Left lung (tissue), 10 donors: ENCODE measurements around the gene TPSAB1. TPM values are rescaled to one million over a fixed set of nuclear protein-coding genes. Genes with fewer than 3 reads are reported as not detected.

Experiments
- ATAC-seq: fragments of 200-7000 bp; cut with Tn5 transposase; one replicate; pipeline ENCODE4 v1.9.1; 2020; ENCODE audit warnings: moderate library complexity
- DNase-seq, 4 donors: peaks; one replicate each; pipeline ENCODE4 v3.0.0-alpha.2; 2013 to 2020
- H3K27ac ChIP-seq, 2 donors: fragments of 200-600 bp; sonication (generic) in 1 of 2; one replicate each; pipeline versions ENCODE4 v1.5.0 to v1.8.0; 2020 to 2021
- H3K27me3 ChIP-seq, 2 donors: fragments of 200-600 bp; sonication (generic) in 1 of 2; one replicate each; pipeline versions ENCODE4 v1.5.0 to v1.8.0; 2020 to 2021
- H3K36me3 ChIP-seq, 2 donors: fragments of 200-600 bp; sonication (generic) in 1 of 2; one replicate each; pipeline versions ENCODE4 v1.5.0 to v1.8.0; 2020 to 2021
- H3K4me1 ChIP-seq, 2 donors: fragments of 200-600 bp; one replicate each; pipeline ENCODE4 v1.8.0; 2021
- H3K4me3 ChIP-seq, 2 donors: fragments of 200-600 bp; sonication (generic) in 1 of 2; one replicate each; pipeline versions ENCODE4 v1.5.0 to v1.8.0; 2020 to 2021; ENCODE audit warnings: mild to moderate bottlenecking in 1 of 2
- H3K9me3 ChIP-seq, 2 donors: fragments of 200-600 bp; sonication (generic) in 1 of 2; one replicate each; pipeline versions ENCODE4 v1.5.0 to v1.8.0; 2020 to 2021
- CTCF ChIP-seq, 2 donors: fragments of 200-600 bp; sonication (generic) in 1 of 2; IDR thresholded peaks; one replicate each; pipeline versions ENCODE4 v1.5.0 to v1.8.0; 2021; ENCODE audit warnings: antibody characterized with exemption in 2 of 2
- intact Hi-C, 2 donors: fragments of 100-400 bp; cut with DNase I; formaldehyde crosslinking; loops; one replicate each; pipeline versions ENCODE4 v1.11.2 to v1.14.2; 2022
- polyA plus RNA-seq, 6 donors: library from polyadenylated mRNA; unstranded; fragments of 120-200 nt; gene quantifications; one replicate each; pipeline ENCODE4 v1.2.1, GENCODE V29; 2013; ENCODE audit not compliant: insufficient read length in 6 of 6
- total RNA-seq, 2 donors: library from RNA; stranded (reverse); fragmentation: NEBNext Ultra II Directional; extraction: Animal tissue kit (Norgen Biotek cat#: 25700); gene quantifications; one replicate each; pipeline ENCODE4 v1.2.1, GENCODE V29; 2021
- donor health status: DM: no; HTN: yes; CAD: no.
- donor health status: DM: no; HTN: no; CAD: no.

The TPSAB1 gene
- total and polyA plus RNA-seq, 8 donors = 0.21 to 51.0 (median 17.7) TPM; not detected in 4

- ATAC-seq (no peak), DNase-seq (no peak)
- no peak overlapping the region for H3K4me3 ChIP-seq
- TF ChIP-seq CTCF (IDR thresholded peaks at IDR 0.05) = no peak
- H3K27ac ChIP-seq = no peak overlapping the region
- no peaks in the 10 kb centered on the region for H3K4me1 ChIP-seq
- no peaks in the 10 kb centered on the region for H3K9me3 ChIP-seq
- H3K27me3 ChIP-seq = peaks cover 0 to 22% of the 10 kb centered on the region in 2 donors
- no peaks in the 10 kb centered on the region for H3K36me3 ChIP-seq
- intact Hi-C loops = no loop called here
Observed at GRCh38 chr16:1199347-1200013, 41.0 kb upstream of the TPSAB1 start.

- no peaks in the 10 kb centered on the region for H3K36me3 ChIP-seq
- ATAC-seq (no peak), DNase-seq (no peak)
- TF ChIP-seq CTCF (IDR thresholded peaks at IDR 0.05) = no peak
- no peak overlapping the region for H3K4me3 ChIP-seq
- H3K27ac ChIP-seq = no peak overlapping the region
- no peaks in the 10 kb centered on the region for H3K4me1 ChIP-seq
- intact Hi-C loops = no loop called here
- peaks cover 0 to 22% of the 10 kb centered on the region in 2 donors for H3K27me3 ChIP-seq
- H3K9me3 ChIP-seq = no peaks in the 10 kb centered on the region
Observed at GRCh38 chr16:1200014-1200627, 40.4 kb upstream of the TPSAB1 start.

- Histone ChIP-seq H3K4me1 (no peaks in the 10 kb centered on the region), H3K27me3 (peaks cover 0 to 25% of the 10 kb centered on the region in 2 donors), H3K4me3 (no peak overlapping the region), H3K36me3 (no peaks in the 10 kb centered on the region), H3K9me3 (no peaks in the 10 kb centered on the region), H3K27ac (no peak overlapping the region)
- no peak for ATAC-seq
- TF ChIP-seq CTCF (IDR thresholded peaks at IDR 0.05) = no peak
- intact Hi-C loops = no loop called here
- no peak for DNase-seq
Observed at GRCh38 chr16:1201444-1201843, 39.1 kb upstream of the TPSAB1 start.

GRCh38 chr16:1202274-1202673 is 38.2 kb upstream of the TPSAB1 start:
- Histone ChIP-seq H3K27me3 (peaks cover 0 to 19% of the 10 kb centered on the region in 2 donors), H3K4me1 (no peaks in the 10 kb centered on the region), H3K9me3 (no peaks in the 10 kb centered on the region), H3K36me3 (no peaks in the 10 kb centered on the region), H3K4me3 (no peak overlapping the region), H3K27ac (no peak overlapping the region)
- no peak for TF ChIP-seq CTCF (IDR thresholded peaks at IDR 0.05)
- ATAC-seq (no peak), DNase-seq (no peak)
- intact Hi-C loops = no loop called here

- intact Hi-C loops = no loop called here
- no peak overlapping the region for H3K4me3 ChIP-seq
- no peak for TF ChIP-seq CTCF (IDR thresholded peaks at IDR 0.05)
- H3K9me3 ChIP-seq = no peaks in the 10 kb centered on the region
- no peaks in the 10 kb centered on the region for H3K36me3 ChIP-seq
- ATAC-seq (no peak), DNase-seq (no peak)
- H3K27ac ChIP-seq = no peak overlapping the region
- H3K27me3 ChIP-seq = peaks cover 0 to 26% of the 10 kb centered on the region in 2 donors
- H3K4me1 ChIP-seq = no peaks in the 10 kb centered on the region
Observed at GRCh38 chr16:1204933-1205332, 35.6 kb upstream of the TPSAB1 start.
